ENCODE measurements around the gene CEP89.
A peak's percentile ranks its signal among the peaks of the same experiment; 100 is the strongest.
"Not testable (repeated sequence)": the region's sequence is repeated elsewhere in the genome, so short reads cannot be mapped to it uniquely, and the experiment has no call there.

CEP89 gene

GRCh38 chr19:32976223-32976805 lies 4.6 kb upstream of the CEP89 start:
- no peak overlapping the region for H3K4me3 ChIP-seq (ENCODE audit: low read depth, low read length)
- TF ChIP-seq, protein P1, sequence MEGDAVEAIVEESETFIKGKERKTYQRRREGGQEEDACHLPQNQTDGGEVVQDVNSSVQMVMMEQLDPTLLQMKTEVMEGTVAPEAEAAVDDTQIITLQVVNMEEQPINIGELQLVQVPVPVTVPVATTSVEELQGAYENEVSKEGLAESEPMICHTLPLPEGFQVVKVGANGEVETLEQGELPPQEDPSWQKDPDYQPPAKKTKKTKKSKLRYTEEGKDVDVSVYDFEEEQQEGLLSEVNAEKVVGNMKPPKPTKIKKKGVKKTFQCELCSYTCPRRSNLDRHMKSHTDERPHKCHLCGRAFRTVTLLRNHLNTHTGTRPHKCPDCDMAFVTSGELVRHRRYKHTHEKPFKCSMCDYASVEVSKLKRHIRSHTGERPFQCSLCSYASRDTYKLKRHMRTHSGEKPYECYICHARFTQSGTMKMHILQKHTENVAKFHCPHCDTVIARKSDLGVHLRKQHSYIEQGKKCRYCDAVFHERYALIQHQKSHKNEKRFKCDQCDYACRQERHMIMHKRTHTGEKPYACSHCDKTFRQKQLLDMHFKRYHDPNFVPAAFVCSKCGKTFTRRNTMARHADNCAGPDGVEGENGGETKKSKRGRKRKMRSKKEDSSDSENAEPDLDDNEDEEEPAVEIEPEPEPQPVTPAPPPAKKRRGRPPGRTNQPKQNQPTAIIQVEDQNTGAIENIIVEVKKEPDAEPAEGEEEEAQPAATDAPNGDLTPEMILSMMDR (IDR thresholded peaks at IDR 0.05; ENCODE audit: control insufficient read depth, extremely low read depth, insufficient read depth): peak; percentile 81
- DNase-seq (ENCODE audit: low read depth): peak; percentile 49

GRCh38 chr19:32971012-32971595 lies 654 bp downstream of the CEP89 start:
- H3K4me3 ChIP-seq (ENCODE audit: low read depth, low read length): peak overlapping the region; percentile 85
- TF ChIP-seq, protein P1 (IDR thresholded peaks at IDR 0.05; ENCODE audit: control insufficient read depth, extremely low read depth, insufficient read depth): no peak
- DNase-seq (ENCODE audit: low read depth): no peak

- no peak for DNase-seq (ENCODE audit: low read depth)
- TF ChIP-seq, protein P1 (IDR thresholded peaks at IDR 0.05; ENCODE audit: control insufficient read depth, extremely low read depth, insufficient read depth): no peak
- no peak overlapping the region for H3K4me3 ChIP-seq (ENCODE audit: low read depth, low read length)
Observed at GRCh38 chr19:32969549-32969948, 2.2 kb downstream of the CEP89 start.

- TF ChIP-seq, protein P1 (IDR thresholded peaks at IDR 0.05; ENCODE audit: control insufficient read depth, extremely low read depth, insufficient read depth): no peak
- H3K4me3 ChIP-seq (ENCODE audit: low read depth, low read length): no peak overlapping the region
- no peak for DNase-seq (ENCODE audit: low read depth)
Observed at GRCh38 chr19:32966750-32967149, 5.0 kb downstream of the CEP89 start.

GRCh38 chr19:32945260-32945659 lies 26.5 kb downstream of the CEP89 start:
- DNase-seq (ENCODE audit: low read depth): no peak
- no peak overlapping the region for H3K4me3 ChIP-seq (ENCODE audit: low read depth, low read length)
- TF ChIP-seq, protein P1 (IDR thresholded peaks at IDR 0.05; ENCODE audit: control insufficient read depth, extremely low read depth, insufficient read depth): no peak

GRCh38 chr19:32941273-32941672 lies 30.5 kb downstream of the CEP89 start:
- H3K4me3 ChIP-seq (ENCODE audit: low read depth, low read length); DNase-seq (ENCODE audit: low read depth): not testable (repeated sequence)

GRCh38 chr19:32936065-32936464 lies 35.7 kb downstream of the CEP89 start:
- H3K4me3 ChIP-seq (ENCODE audit: low read depth, low read length): no peak overlapping the region
- no peak for DNase-seq (ENCODE audit: low read depth)
- TF ChIP-seq, protein P1 (IDR thresholded peaks at IDR 0.05; ENCODE audit: control insufficient read depth, extremely low read depth, insufficient read depth): no peak
